Left colon (tissue), 2 donors: Measurements from ENCODE around the gene KCNC3. TPM values are rescaled to one million over a fixed set of nuclear protein-coding genes. Genes with fewer than 3 reads are reported as not detected.
"Not testable (repeated sequence)": the region's sequence is repeated elsewhere in the genome, so short reads cannot be mapped to it uniquely, and the experiment has no call there.

ENCODE experiments used
- ATAC-seq: fragments of 200-7000 bp; cut with Tn5 transposase; one replicate; pipeline ENCODE4 v1.9.1; 2020; ENCODE audit warnings: mild to moderate bottlenecking, moderate library complexity
- DNase-seq, 2 donors: peaks; one replicate each; pipeline ENCODE4 v3.0.0-alpha.2; 2020
- intact Hi-C, 2 donors: fragments of 100-400 bp; cut with DNase I in 1 of 2; cut with micrococcal nuclease in 1 of 2; formaldehyde crosslinking; loops; one replicate each; pipeline versions ENCODE4 v1.11.2 to v1.14.0; 2022; cut with DNase I, micrococcal nuclease
- total RNA-seq, 2 donors: library from RNA; stranded (reverse); fragmentation: NEBNext Ultra II Directional; extraction: Animal tissue kit (Norgen Biotek cat#: 25700); gene quantifications; one replicate each; pipeline ENCODE4 v1.2.1, GENCODE V29; 2021
- donor health status: DM: no; HTN: no; CAD: no.
- donor health status: DM: yes; HTN: yes; CAD: no.

KCNC3 gene
- total RNA-seq, 2 donors from 2014 or later, result 0.76 to 1.3 TPM

- peak; percentile 76 to 86 for DNase-seq
- peak; percentile 38 for ATAC-seq
- intact Hi-C loops, result no loop called here
These were observed 1.3 kb upstream of the KCNC3 start for GRCh38 chr19:50330365-50331078.

- DNase-seq, result not testable (repeated sequence)
These were observed 733 bp upstream of the KCNC3 start for GRCh38 chr19:50329926-50330294.

GRCh38 chr19:50328873-50329145, 368 bp downstream of the KCNC3 start:
- ATAC-seq (no peak), DNase-seq (no peak)
- intact Hi-C loops, result no loop called here

More at GRCh38 chr19:50329926-50330294, 733 bp upstream of the KCNC3 start:
- ATAC-seq, intact Hi-C loops: not testable (repeated sequence)

- ATAC-seq, result no peak
- DNase-seq, result peak in 1 of 2 donors; percentile 44
- intact Hi-C loops, result no loop called here
These were observed 829 bp downstream of the KCNC3 start for GRCh38 chr19:50328224-50328872.

GRCh38 chr19:50327461-50328223, 1.5 kb downstream of the KCNC3 start:
- no peak for DNase-seq
- intact Hi-C loops, result no loop called here

GRCh38 chr19:50327013-50327412, 2.2 kb downstream of the KCNC3 start:
- DNase-seq, result no peak
- no peak for ATAC-seq
- intact Hi-C loops, result no loop called here

More at GRCh38 chr19:50327461-50328223, 1.5 kb downstream of the KCNC3 start:
- ATAC-seq, result no peak

- DNase-seq, result no peak
- ATAC-seq, result no peak
- intact Hi-C loops, result no loop called here
These were observed 3.0 kb downstream of the KCNC3 start for GRCh38 chr19:50326101-50326664.

GRCh38 chr19:50325310-50326100, 3.7 kb downstream of the KCNC3 start:
- peak; percentile 44 to 73 for DNase-seq
- intact Hi-C loops, result no loop called here
- ATAC-seq, result peak; percentile 44

- intact Hi-C loops, result no loop called here
- ATAC-seq, result no peak
- no peak for DNase-seq
These were observed 4.8 kb downstream of the KCNC3 start for GRCh38 chr19:50324331-50324730.

- DNase-seq (no peak), ATAC-seq (no peak)
- intact Hi-C loops, result no loop called here
These were observed 5.4 kb downstream of the KCNC3 start for GRCh38 chr19:50323782-50324133.

- intact Hi-C loops, result no loop called here
- ATAC-seq, result no peak
- DNase-seq, result no peak
These were observed 6.0 kb downstream of the KCNC3 start for GRCh38 chr19:50322931-50323781.

GRCh38 chr19:50322234-50322633, 6.9 kb downstream of the KCNC3 start:
- intact Hi-C loops, result no loop called here
- DNase-seq, result no peak
- ATAC-seq, result no peak

- intact Hi-C loops, result no loop called here
- ATAC-seq (no peak), DNase-seq (no peak)
These were observed 7.3 kb downstream of the KCNC3 start for GRCh38 chr19:50321831-50322230.

- ATAC-seq, result no peak
- intact Hi-C loops, result no loop called here
- DNase-seq, result no peak
These were observed 8.6 kb downstream of the KCNC3 start for GRCh38 chr19:50320596-50320995.

GRCh38 chr19:50320051-50320450, 9.1 kb downstream of the KCNC3 start:
- intact Hi-C loops, result no loop called here
- no peak for DNase-seq
- no peak for ATAC-seq

- DNase-seq (no peak), ATAC-seq (no peak)
- intact Hi-C loops, result no loop called here
These were observed 10.0 kb downstream of the KCNC3 start for GRCh38 chr19:50319156-50319555.

- ATAC-seq (no peak), DNase-seq (no peak)
- intact Hi-C loops, result no loop called here
These were observed 10.7 kb downstream of the KCNC3 start for GRCh38 chr19:50318438-50318837.

- no peak for ATAC-seq
- no peak for DNase-seq
- intact Hi-C loops, result no loop called here
These were observed 12.1 kb downstream of the KCNC3 start for GRCh38 chr19:50317115-50317514.
